DOHH2 (cell line): ENCODE measurements around the gene MATN3.

Source experiments
- H3F3A ChIP-seq: fragments of 200-600 bp; sonication (generic), shearing (Covaris generic); 2 replicates; pipeline ENCODE4 v1.6.0; 2016; ENCODE audit warnings: antibody characterized with exemption, mild to moderate bottlenecking; ENCODE audit not compliant: control insufficient read depth, insufficient read depth
- H3K27ac ChIP-seq: fragments of 200-600 bp; sonication (generic); 2 replicates; pipeline ENCODE4 v1.5.1; 2014; ENCODE audit warnings: low read depth, mild to moderate bottlenecking, low read length, moderate library complexity
- H3K27me3 ChIP-seq: fragments of 200-600 bp; sonication (generic); 2 replicates; pipeline ENCODE4 v1.6.1; 2014; ENCODE audit warnings: mild to moderate bottlenecking, low read length, mixed read lengths; ENCODE audit not compliant: control insufficient read depth
- H3K36me3 ChIP-seq: fragments of 200-600 bp; sonication (generic); 2 replicates; pipeline ENCODE4 v1.6.1; 2014; ENCODE audit warnings: mild to moderate bottlenecking, low read length, moderate library complexity, mixed read lengths; ENCODE audit not compliant: control insufficient read depth
- H3K4me1 ChIP-seq: fragments of 200-600 bp; sonication (generic); 2 replicates; pipeline ENCODE4 v1.6.1; 2014; ENCODE audit warnings: mild to moderate bottlenecking, low read length, mixed read lengths; ENCODE audit not compliant: control insufficient read depth
- H3K4me2 ChIP-seq: fragments of 200-600 bp; sonication (generic); 2 replicates; pipeline ENCODE4 v1.6.0; 2014; ENCODE audit warnings: mild to moderate bottlenecking, low read length, moderate library complexity
- H3K4me3 ChIP-seq: fragments of 200-600 bp; sonication (generic); 2 replicates; pipeline ENCODE4 v1.5.1; 2014; ENCODE audit warnings: mild to moderate bottlenecking, low read length, mixed read lengths
- H3K79me2 ChIP-seq: fragments of 200-600 bp; sonication (generic); 2 replicates; pipeline ENCODE4 v1.6.1; 2014; ENCODE audit warnings: mild to moderate bottlenecking, low read length, mixed read lengths; ENCODE audit not compliant: control insufficient read depth
- H3K9me2 ChIP-seq: fragments of 200-600 bp; sonication (generic); replicated peaks from 2 replicates; pipeline ENCODE4 v1.6.1; 2014; ENCODE audit warnings: mild to moderate bottlenecking, low read length, mixed read lengths; ENCODE audit not compliant: control insufficient read depth
- H3K9me3 ChIP-seq: fragments of 200-600 bp; sonication (generic); 2 replicates; pipeline ENCODE4 v1.6.1; 2014; ENCODE audit warnings: antibody characterized with exemption, low read length, mixed read lengths; ENCODE audit not compliant: control insufficient read depth, insufficient read depth
- H4K20me1 ChIP-seq: fragments of 200-600 bp; sonication (generic); 2 replicates; pipeline ENCODE4 v1.6.0; 2014; ENCODE audit warnings: low read depth, mild to moderate bottlenecking, antibody characterized with exemption, low read length, moderate library complexity; ENCODE audit not compliant: control insufficient read depth, insufficient read depth
- EZH2phosphoT487 ChIP-seq: fragments of 200-600 bp; sonication (generic); IDR thresholded peaks from 2 replicates; pipeline ENCODE4 v1.6.1; 2017; ENCODE audit warnings: borderline replicate concordance, mild to moderate bottlenecking, antibody characterized with exemption, low read length, moderate library complexity, mixed read lengths
- TF ChIP-seq, protein P1 (sequence below): fragments of 200-600 bp; sonication (generic); IDR thresholded peaks from one replicate; pipeline ENCODE4 v1.5.1; 2014; ENCODE audit warnings: antibody characterized with exemption, mild to moderate bottlenecking, low read depth, low read length; ENCODE audit not compliant: poor library complexity, severe bottlenecking

Gene MATN3

DNA sequence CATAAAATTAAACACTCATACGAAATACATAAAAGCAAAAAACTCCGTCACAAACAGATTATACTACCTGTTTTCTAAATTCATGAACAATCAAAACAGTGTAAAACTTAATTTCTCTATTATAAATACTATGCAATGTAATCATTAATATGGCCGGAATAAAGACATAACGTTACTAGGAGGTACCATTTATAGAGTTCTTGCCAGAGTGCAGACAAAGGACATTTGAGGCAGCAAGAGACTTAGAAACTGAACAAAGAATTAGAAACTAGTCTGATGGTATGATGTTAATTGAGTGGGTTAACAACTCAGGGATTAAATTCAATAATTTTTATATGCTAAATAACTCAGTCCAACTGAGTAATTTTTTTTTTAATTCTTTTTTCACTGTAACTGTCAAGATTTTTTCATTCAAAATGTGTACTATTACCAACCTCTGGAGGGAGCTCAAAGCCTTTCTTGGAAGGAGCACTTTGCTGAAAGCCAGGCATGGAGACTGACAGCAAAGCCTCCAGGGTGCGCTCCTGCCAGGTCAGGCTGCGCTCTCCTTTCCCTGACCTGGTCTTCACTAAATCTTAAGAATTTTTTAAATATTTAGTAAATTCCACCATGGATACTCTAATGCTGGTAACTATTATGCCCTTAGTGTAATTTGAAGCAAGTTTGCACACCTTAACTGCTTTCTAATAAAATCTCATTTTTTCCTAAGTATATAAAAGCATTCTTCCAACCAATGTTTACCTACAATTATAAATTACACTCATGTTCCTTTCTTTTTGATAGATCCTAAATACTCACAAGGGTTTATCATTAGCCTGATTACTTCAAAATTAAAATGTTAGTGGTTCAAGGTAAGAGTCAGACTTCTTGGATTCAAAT lies 56.7 kb downstream of the MATN3 start:
- H3K27ac ChIP-seq = no peak overlapping the region
- no peaks in the 10 kb centered on the region; the same call in 1 of the 2 replicates for H3F3A ChIP-seq
- no peaks in the 10 kb centered on the region for H3K36me3 ChIP-seq
- H3K9me2 ChIP-seq = no peaks in the 10 kb centered on the region
- no peak for TF ChIP-seq EZH2phosphoT487
- TF ChIP-seq, protein P1, sequence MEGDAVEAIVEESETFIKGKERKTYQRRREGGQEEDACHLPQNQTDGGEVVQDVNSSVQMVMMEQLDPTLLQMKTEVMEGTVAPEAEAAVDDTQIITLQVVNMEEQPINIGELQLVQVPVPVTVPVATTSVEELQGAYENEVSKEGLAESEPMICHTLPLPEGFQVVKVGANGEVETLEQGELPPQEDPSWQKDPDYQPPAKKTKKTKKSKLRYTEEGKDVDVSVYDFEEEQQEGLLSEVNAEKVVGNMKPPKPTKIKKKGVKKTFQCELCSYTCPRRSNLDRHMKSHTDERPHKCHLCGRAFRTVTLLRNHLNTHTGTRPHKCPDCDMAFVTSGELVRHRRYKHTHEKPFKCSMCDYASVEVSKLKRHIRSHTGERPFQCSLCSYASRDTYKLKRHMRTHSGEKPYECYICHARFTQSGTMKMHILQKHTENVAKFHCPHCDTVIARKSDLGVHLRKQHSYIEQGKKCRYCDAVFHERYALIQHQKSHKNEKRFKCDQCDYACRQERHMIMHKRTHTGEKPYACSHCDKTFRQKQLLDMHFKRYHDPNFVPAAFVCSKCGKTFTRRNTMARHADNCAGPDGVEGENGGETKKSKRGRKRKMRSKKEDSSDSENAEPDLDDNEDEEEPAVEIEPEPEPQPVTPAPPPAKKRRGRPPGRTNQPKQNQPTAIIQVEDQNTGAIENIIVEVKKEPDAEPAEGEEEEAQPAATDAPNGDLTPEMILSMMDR = peak; percentile 76
- H3K9me3 ChIP-seq = no peaks in the 10 kb centered on the region
- H3K79me2 ChIP-seq = no peaks in the 10 kb centered on the region
- H3K4me2 ChIP-seq = no peak overlapping the region
- H3K4me3 ChIP-seq = no peak overlapping the region
- H3K4me1 ChIP-seq = no peaks in the 10 kb centered on the region
- no peaks in the 10 kb centered on the region for H4K20me1 ChIP-seq
- H3K27me3 ChIP-seq = no peaks in the 10 kb centered on the region

DNA sequence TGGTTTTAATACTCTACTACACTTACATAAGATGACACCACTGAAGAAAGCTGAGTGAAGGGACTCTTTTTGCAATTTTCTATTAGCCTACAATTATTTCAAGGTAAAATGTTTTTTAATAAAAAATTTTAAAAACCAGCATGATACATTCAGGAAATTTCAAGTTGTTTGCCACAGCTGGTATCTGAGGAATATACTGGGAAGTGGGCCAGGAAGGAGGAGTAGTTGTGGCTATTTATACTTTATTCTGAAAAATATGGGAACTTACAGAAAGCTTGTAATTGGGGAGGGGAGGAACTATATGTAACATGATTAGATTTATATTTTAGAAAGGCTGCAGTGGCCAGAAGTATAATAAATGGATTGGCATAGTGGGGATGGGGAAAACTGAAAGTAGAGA lies 63.4 kb downstream of the MATN3 start:
- H3K36me3 ChIP-seq = no peaks in the 10 kb centered on the region

DNA sequence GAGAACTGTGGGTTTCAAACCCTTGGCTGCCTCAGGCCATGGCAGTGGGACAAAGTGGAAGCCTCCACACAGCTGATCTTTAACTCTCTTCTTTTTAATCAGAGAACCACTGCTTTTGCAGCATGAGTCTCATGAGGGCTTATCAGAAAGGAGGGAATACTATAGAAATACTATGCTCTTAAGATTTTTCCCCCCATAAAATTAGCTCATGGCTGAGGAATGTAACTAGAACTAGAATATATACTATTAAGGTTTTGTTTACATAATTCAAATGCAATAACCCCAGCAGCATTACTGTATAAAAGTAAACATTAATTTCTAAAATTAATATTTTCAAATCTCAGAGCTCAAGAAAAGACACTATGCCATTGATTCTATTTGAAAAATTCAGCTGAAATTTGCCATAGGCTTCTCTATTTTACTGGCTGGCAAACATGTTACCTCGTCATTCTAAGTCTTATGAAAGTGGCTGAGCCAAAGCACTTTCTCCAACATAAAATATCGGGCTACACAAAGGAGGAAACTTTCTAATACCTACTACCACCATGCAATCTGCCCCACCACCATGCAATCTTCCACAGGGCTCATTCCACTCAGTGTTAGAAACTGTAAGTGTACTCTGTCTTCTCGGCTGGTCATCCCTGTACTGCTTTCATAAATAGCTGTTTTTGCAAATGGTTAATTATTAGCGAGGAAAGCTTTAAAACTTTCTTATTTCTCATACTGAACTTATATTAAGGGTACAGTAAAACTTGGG lies 65.1 kb downstream of the MATN3 start:
- Histone ChIP-seq H3K27ac (no peak overlapping the region), H3K27me3 (no peaks in the 10 kb centered on the region), H3K79me2 (no peaks in the 10 kb centered on the region), H3K4me1 (no peaks in the 10 kb centered on the region), H3K9me2 (no peaks in the 10 kb centered on the region), H3K9me3 (no peaks in the 10 kb centered on the region), H3F3A (no peaks in the 10 kb centered on the region), H3K4me2 (no peak overlapping the region), H4K20me1 (no peaks in the 10 kb centered on the region), H3K4me3 (no peak overlapping the region), H3K36me3 (no peaks in the 10 kb centered on the region)
- TF ChIP-seq, protein P1 = no peak
- no peak for TF ChIP-seq EZH2phosphoT487

More for the DNA sequence above, 63.4 kb downstream of the MATN3 start:
- H3K4me2 ChIP-seq = no peak overlapping the region
- no peaks in the 10 kb centered on the region for H3F3A ChIP-seq
- H3K9me3 ChIP-seq = no peaks in the 10 kb centered on the region
- H4K20me1 ChIP-seq = no peaks in the 10 kb centered on the region
- TF ChIP-seq, protein P1 = no peak
- no peak for TF ChIP-seq EZH2phosphoT487
- H3K4me1 ChIP-seq = no peaks in the 10 kb centered on the region
- H3K79me2 ChIP-seq = no peaks in the 10 kb centered on the region
- no peaks in the 10 kb centered on the region for H3K27me3 ChIP-seq
- no peak overlapping the region for H3K27ac ChIP-seq
- no peaks in the 10 kb centered on the region for H3K9me2 ChIP-seq
- no peak overlapping the region for H3K4me3 ChIP-seq
